ENCODE measurements around the gene ZBTB24.

Gene ZBTB24

DNA sequence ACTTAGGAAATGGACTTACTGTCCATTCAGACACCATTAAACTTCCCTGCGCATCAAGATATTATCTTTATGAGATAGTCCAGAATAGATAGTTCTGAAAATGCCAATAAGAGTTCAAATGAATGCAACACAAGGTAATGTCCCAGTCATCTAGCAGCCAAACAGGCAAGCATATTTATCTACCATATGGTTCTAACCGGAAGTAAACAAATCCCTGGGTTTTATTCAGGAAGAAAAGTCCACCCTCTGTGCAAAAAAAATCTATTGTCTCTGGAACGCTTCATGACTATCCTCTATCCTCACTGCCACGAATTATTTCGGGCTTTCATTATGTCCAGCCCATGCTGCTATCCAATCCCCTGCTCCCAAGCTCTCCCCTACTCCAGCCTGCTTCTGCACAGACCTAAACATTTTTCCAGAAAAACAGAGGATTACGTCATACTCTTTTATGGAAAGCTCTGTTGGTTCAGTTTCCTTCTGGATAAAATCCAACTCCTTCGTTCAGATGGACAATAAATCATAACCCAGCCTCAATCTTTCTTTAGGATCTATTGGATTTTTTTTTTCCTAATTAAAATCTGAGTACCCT lies 54.0 kb downstream of the ZBTB24 start:
- Histone ChIP-seq H3K9ac (ENCODE audit: low read length) (no peak overlapping the region), H3K9me3 (ENCODE audit: low read length) (no peaks in the 10 kb centered on the region), H3K4me1 (ENCODE audit: insufficient read depth, low read length) (peaks cover 5% of the 10 kb centered on the region), H3K36me3 (ENCODE audit: insufficient read depth, low read length) (no peaks in the 10 kb centered on the region), H3K27me3 (ENCODE audit: control insufficient read depth in 1 of 2, insufficient read depth in 2 of 2, low read length in 2 of 2) (no peaks in the 10 kb centered on the region), H3K27ac (ENCODE audit: low read depth, low read length) (no peak overlapping the region), H3K4me3 (ENCODE audit: low read depth in 1 of 2, low read length in 2 of 2) (no peak overlapping the region)

DNA sequence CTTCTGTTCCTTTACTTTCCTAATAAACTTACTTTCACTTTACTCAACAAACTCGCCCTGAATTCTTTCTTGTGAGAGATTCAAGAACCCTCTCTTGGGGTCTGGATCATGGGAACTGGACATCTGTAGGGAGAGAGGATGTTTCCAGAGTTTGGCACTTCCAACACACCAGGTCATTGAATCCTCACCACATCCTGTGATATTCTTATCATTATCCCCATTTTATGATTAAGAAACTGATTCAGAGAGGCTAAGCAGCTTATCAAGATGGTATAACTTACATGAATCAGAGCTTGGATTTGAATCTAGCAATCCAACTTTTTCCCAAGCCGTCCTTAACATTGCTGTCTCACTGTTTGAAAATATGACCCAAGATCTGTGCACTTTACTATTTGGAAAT lies 58.1 kb downstream of the ZBTB24 start:
- no peaks in the 10 kb centered on the region for H3K9me3 ChIP-seq (ENCODE audit: low read length)
- no peak overlapping the region for H3K4me3 ChIP-seq (ENCODE audit: low read depth in 1 of 2, low read length in 2 of 2)
- peaks cover 5% of the 10 kb centered on the region for H3K4me1 ChIP-seq (ENCODE audit: insufficient read depth, low read length)
- H3K27me3 ChIP-seq (ENCODE audit: control insufficient read depth in 1 of 2, insufficient read depth in 2 of 2, low read length in 2 of 2) = no peaks in the 10 kb centered on the region
- H3K9ac ChIP-seq (ENCODE audit: low read length) = no peak overlapping the region
- no peaks in the 10 kb centered on the region for H3K36me3 ChIP-seq (ENCODE audit: insufficient read depth, low read length)
- H3K27ac ChIP-seq (ENCODE audit: low read depth, low read length) = no peak overlapping the region

DNA sequence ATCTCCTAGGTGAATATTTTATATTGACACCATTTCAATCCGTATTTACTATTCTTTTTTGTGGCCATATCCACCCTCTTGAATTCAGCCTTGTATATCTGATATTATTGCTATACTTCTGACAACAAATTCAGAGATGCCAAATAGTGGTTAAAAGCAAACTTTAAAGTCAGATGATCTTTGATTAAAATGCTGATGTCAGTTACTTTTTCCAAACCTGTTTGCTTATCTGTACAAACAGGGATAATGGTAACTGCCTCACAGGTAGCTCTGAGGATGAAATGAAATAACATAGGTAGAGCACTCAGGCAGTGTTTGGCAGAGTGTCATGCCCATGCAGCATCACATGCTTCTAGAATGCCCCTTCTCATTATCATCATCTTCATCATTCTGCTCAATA lies 61.8 kb downstream of the ZBTB24 start:
- Histone ChIP-seq H3K9ac (ENCODE audit: low read length) (no peak overlapping the region), H3K27ac (ENCODE audit: low read depth, low read length) (no peak overlapping the region), H3K27me3 (ENCODE audit: control insufficient read depth in 1 of 2, insufficient read depth in 2 of 2, low read length in 2 of 2) (no peaks in the 10 kb centered on the region), H3K4me1 (ENCODE audit: insufficient read depth, low read length) (no peaks in the 10 kb centered on the region), H3K36me3 (ENCODE audit: insufficient read depth, low read length) (no peaks in the 10 kb centered on the region), H3K4me3 (ENCODE audit: low read depth in 1 of 2, low read length in 2 of 2) (no peak overlapping the region), H3K9me3 (ENCODE audit: low read length) (no peaks in the 10 kb centered on the region)

DNA sequence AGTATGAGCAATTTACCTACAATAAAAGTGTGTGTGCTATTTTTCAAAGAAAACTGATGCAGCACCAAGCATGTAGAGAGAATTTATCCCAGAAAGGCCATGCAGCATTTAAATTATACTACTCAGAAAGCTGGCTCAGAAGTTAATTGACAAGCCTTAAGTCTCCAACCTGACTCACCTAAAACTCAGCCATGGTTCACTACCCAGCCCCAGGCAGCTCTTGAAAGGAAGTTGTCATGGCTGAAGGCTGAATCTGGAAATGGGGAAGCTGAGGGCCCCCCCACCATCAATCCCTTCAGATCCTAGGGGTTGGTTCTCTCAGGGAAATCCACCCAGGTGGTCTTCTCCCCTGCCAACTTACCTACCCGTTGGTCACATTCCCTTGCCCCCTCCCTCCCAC lies 62.3 kb downstream of the ZBTB24 start:
- Histone ChIP-seq H3K9me3 (ENCODE audit: low read length) (no peaks in the 10 kb centered on the region), H3K9ac (ENCODE audit: low read length) (no peak overlapping the region), H3K4me3 (ENCODE audit: low read depth in 1 of 2, low read length in 2 of 2) (no peak overlapping the region), H3K36me3 (ENCODE audit: insufficient read depth, low read length) (no peaks in the 10 kb centered on the region), H3K4me1 (ENCODE audit: insufficient read depth, low read length) (no peaks in the 10 kb centered on the region), H3K27ac (ENCODE audit: low read depth, low read length) (no peak overlapping the region), H3K27me3 (ENCODE audit: control insufficient read depth in 1 of 2, insufficient read depth in 2 of 2, low read length in 2 of 2) (no peaks in the 10 kb centered on the region)

DNA sequence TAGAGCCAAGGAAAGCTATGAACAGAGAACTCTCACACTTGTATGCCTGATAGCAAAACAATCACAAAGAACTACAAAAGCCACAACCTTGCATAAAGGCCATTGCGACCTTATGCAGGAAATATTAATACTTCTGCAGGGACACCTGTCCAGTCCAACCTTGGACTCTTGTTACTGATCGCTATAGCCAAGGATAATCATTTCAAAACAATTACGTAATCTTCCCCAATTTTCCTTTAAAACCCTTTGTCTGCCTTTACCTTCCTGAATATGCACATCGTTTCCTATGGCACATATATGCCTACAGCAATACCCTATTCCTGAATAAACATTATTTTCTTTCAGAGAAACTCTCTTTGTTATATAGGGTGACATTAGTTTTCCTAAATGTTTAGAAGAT lies 65.4 kb downstream of the ZBTB24 start:
- Histone ChIP-seq H3K27me3 (ENCODE audit: control insufficient read depth in 1 of 2, insufficient read depth in 2 of 2, low read length in 2 of 2) (no peaks in the 10 kb centered on the region), H3K36me3 (ENCODE audit: insufficient read depth, low read length) (no peaks in the 10 kb centered on the region), H3K9ac (ENCODE audit: low read length) (no peak overlapping the region), H3K27ac (ENCODE audit: low read depth, low read length) (no peak overlapping the region), H3K4me1 (ENCODE audit: insufficient read depth, low read length) (no peaks in the 10 kb centered on the region), H3K4me3 (ENCODE audit: low read depth in 1 of 2, low read length in 2 of 2) (no peak overlapping the region), H3K9me3 (ENCODE audit: low read length) (no peaks in the 10 kb centered on the region)

Measured in muscle layer of colon (tissue), 2 donors.